D721Med (cell line): Measurements from ENCODE around the gene SUGCT.

Experiments
- DNase-seq: peaks from one replicate; pipeline ENCODE4 v3.0.0; 2011; ENCODE audit warnings: low spot score; ENCODE audit not compliant: insufficient read length
- FAIRE-seq: peaks from 2 replicates; lab custom pipeline; 2011; peaks lifted over from hg19 to GRCh38; lab: Jason Lieb, UNC
- TF ChIP-seq, protein P1 (sequence below): IDR thresholded peaks from 2 replicates; pipeline ENCODE4 v1.5.1; 2012; ENCODE audit warnings: mild to moderate bottlenecking, control low read depth; ENCODE audit not compliant: insufficient read depth; ENCODE audit errors: missing control alignments

The SUGCT gene

DNA sequence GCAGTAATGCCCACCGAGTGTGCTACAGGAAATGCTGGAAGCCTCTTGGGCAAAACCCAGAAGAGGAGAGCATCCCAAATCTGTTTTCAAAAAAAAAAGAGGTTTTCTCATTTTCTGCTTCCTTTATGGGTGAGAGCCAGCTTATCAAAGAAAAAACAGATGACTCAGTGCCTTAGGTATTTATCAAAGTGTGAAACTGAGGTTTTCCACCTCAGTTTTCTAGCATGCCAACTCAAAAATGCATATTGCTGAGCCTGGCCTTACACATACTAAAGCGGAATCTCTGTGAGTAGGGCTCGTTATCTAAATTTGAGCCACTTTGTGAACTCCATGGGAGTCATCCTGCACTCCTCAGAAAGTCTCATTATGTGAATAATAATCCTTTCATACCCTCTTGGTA, 705.1 kb downstream of the SUGCT start:
- DNase-seq: no peak
- FAIRE-seq: no peak
- TF ChIP-seq, protein P1, sequence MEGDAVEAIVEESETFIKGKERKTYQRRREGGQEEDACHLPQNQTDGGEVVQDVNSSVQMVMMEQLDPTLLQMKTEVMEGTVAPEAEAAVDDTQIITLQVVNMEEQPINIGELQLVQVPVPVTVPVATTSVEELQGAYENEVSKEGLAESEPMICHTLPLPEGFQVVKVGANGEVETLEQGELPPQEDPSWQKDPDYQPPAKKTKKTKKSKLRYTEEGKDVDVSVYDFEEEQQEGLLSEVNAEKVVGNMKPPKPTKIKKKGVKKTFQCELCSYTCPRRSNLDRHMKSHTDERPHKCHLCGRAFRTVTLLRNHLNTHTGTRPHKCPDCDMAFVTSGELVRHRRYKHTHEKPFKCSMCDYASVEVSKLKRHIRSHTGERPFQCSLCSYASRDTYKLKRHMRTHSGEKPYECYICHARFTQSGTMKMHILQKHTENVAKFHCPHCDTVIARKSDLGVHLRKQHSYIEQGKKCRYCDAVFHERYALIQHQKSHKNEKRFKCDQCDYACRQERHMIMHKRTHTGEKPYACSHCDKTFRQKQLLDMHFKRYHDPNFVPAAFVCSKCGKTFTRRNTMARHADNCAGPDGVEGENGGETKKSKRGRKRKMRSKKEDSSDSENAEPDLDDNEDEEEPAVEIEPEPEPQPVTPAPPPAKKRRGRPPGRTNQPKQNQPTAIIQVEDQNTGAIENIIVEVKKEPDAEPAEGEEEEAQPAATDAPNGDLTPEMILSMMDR: no peak

DNA sequence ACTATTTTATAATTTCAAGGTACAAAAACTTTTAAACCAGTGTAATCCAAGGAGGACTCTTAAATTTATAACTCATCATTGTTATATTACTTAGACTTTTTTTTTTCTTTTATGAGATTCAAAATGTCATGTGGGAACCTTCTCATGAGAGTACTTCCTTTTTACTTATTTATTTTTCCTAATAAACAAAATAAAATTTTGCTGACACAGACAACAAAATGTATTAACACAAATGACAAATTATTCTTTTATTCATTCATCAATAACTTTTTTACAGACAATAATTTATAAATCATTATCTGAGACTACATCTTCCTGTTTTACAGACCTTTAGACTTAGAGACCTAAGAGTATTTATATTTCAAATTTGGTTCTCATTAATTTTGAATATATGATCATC, 706.2 kb downstream of the SUGCT start:
- TF ChIP-seq, protein P1: no peak
- DNase-seq: no peak
- no peak for FAIRE-seq

DNA sequence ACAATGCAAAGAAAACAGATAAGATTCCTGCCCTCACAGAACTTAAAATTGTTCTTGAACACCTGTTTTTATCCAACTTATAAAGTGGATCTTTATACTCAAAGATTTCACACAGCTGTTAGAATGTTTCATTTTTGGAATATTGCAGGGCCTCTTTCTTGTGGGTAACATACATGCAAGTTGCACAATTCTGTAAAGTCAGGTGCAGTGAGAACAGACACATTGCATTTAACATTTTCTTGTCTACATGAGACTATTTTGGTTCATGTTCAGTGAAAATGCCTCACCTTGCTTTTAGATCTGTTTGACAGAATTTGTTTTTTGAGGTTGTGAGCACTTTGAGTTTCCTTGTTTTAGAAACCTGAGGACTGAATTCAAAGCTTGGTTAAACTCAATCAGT, 707.8 kb downstream of the SUGCT start:
- FAIRE-seq (no peak), DNase-seq (no peak)
- TF ChIP-seq, protein P1: no peak

DNA sequence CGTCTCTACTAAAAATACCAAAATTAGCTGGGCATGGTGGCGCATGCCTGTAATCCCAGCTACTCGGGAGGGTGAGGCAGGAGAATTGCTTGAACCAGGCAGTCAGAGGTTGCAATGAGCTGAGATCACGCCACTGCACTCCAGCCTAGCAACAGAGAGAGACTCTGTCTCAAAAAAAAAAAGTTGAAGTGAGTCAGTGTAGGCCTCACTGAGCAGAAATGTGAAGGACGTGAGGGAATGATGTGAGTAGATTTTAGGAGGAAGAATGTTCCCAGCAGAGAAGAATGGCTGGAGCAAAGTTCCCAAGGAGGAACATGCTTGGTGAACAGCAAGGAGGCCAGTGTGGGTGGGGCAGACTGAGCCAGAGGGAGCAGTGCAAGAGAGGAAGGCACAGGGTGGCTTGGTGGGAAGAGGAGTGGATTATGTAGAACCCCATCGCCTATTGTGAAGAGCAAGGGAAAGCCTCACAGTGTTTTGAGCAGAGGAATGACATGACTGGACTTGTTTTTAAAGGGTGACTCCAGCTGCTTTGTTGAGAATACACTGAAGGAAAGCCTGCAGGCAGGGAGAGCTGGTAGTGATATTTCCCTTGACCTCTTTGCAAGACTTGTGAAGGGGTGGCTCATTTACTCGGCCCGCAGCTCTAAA, 708.7 kb downstream of the SUGCT start:
- TF ChIP-seq, protein P1: no peak
- DNase-seq (no peak), FAIRE-seq (no peak)

DNA sequence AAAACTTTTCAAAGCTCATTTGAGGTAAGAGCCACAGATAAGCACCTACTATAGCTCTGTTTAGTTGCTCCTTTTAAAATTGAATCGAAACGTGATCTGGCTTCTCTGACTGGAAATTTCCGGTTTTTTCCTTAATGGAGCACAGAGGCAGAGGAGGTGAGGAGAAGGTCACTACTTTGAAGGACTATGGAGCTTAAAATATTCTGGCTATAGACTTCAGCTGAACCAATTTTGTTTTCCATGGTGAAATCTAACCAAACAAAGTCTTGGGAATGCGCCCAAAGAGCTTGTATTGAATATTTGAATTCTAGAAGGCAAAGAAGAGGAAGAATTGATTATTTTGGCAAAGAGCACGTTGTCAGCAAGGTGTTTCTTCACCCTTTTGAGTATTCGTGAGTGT, 711.1 kb downstream of the SUGCT start:
- TF ChIP-seq, protein P1: no peak
- FAIRE-seq: no peak
- DNase-seq: no peak

DNA sequence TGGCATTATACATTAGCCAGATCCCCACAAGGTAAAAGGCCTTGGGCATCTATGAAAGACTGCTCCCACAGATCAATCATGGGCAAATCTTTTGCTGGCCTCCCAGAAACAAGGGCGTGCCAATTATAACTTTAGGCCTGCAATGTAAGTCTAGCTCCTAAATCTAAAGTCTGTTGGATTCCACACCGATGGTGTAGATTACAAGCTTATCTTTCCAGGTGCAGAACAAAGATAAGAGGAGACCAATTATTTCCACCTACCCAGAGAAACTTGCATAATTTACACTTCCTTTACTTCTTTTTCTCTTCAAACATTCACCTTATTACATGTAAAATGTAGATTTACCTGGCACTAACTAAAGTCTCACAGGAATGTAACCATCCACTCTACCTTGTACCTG, 713.1 kb downstream of the SUGCT start:
- DNase-seq: no peak
- TF ChIP-seq, protein P1: no peak
- no peak for FAIRE-seq

DNA sequence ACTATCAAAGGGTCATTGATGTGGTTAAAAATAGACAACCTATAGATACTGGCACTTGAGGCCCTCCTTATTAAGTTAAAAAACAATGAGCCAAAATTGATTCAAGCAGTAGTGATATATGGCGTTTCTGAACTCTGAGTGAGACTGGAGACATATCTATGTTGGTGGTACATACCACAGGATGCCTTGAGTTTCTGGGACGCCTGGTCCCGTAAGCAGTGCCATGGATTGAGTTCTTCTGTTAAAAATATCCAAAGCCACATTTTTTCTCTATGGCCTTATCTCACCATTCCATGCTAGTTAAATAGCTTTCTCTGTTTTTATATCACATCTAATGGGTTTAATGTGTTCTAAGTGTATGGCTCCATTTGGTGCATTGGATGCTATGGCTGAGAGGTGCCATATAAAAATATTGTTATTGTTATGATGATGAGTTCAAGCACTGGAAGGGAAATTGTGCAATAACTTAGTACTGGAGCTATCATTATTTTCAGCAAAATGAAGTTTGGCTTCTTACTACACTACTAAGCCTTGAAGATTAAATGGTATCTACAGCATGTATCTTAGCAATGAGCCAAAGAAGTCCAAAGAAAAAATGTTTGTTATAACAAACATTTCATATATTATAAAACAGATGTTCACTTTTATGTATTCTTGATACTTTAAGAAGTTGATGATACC, 713.9 kb downstream of the SUGCT start:
- no peak for DNase-seq
- TF ChIP-seq, protein P1: no peak
- no peak for FAIRE-seq
